H1 (cell line): ENCODE measurements around the gene RABL6. TPM values are rescaled to one million over a fixed set of nuclear protein-coding genes. Genes with fewer than 3 reads are reported as not detected.

Source experiments
- CTCF ChIA-PET: fragments of 300-600 bp; sonication (Branson Sonifier 250); formaldehyde crosslinking; loops from one replicate; lab custom pipeline; 2021; ENCODE audit not compliant: partially characterized antibody; lab: Charles Lee
- POLR2A ChIA-PET: fragments of 300-600 bp; sonication (Branson Sonifier 250); formaldehyde crosslinking; loops from one replicate; lab custom pipeline; 2021; ENCODE audit warnings: inconsistent platforms; ENCODE audit not compliant: partially characterized antibody; lab: Charles Lee
- DNase-seq, 2 experiments: peaks; one replicate each; pipeline versions ENCODE4 v3.0.0 to v3.0.0-alpha.2; 2010 to 2022; ENCODE audit warnings: low spot score in 2 of 2, low read depth in 1 of 2, mixed read lengths in 1 of 2
- FAIRE-seq: peaks from 2 replicates; lab custom pipeline; 2011; peaks lifted over from hg19 to GRCh38; lab: Jason Lieb, UNC
- H2AFZ ChIP-seq: 2 replicates; pipeline ENCODE4 v1.8.1; 2012; ENCODE audit warnings: low read length, inconsistent platforms
- H2AK5ac ChIP-seq: 2 replicates; pipeline ENCODE4 v1.6.1; 2013; ENCODE audit warnings: low read depth, low read length
- H2BK120ac ChIP-seq: replicated peaks from 2 replicates; pipeline ENCODE3; 2013; ENCODE audit warnings: low read depth, low read length, inconsistent platforms
- H2BK12ac ChIP-seq: 2 replicates; pipeline ENCODE4 v1.6.1; 2013; ENCODE audit warnings: low read depth, low read length
- H2BK15ac ChIP-seq: 2 replicates; pipeline ENCODE4 v1.6.1; 2013; ENCODE audit warnings: low read length
- H2BK20ac ChIP-seq: 2 replicates; pipeline ENCODE4 v1.6.1; 2013; ENCODE audit warnings: low read length
- H2BK5ac ChIP-seq: 2 replicates; pipeline ENCODE4 v1.6.1; 2013; ENCODE audit warnings: low read depth, low read length
- H3K14ac ChIP-seq: 2 replicates; pipeline ENCODE4 v1.6.1; 2013; ENCODE audit warnings: inconsistent platforms; ENCODE audit not compliant: insufficient read length
- H3K18ac ChIP-seq: 2 replicates; pipeline ENCODE4 v1.6.1; 2013; ENCODE audit warnings: low read length; ENCODE audit errors: extremely low read depth
- H3K23ac ChIP-seq: 2 replicates; pipeline ENCODE4 v1.6.1; 2013; ENCODE audit warnings: inconsistent platforms; ENCODE audit not compliant: insufficient read length
- H3K23me2 ChIP-seq: 2 replicates; pipeline ENCODE4 v1.6.1; 2013; ENCODE audit warnings: low read depth, low read length
- H3K27ac ChIP-seq: 2 replicates; pipeline ENCODE4 v1.6.1; 2011; ENCODE audit warnings: low read depth, low read length, inconsistent platforms
- H3K27me3 ChIP-seq, 4 experiments: replicated peaks in 1 of 4; 1 replicate in 1 of 4; 2 replicates in 3 of 4; pipeline versions ENCODE4 v1.6.1 to v1.8.1; 2011 to 2013; ENCODE audit warnings: low read length in 3 of 4, mild to moderate bottlenecking in 3 of 4, inconsistent platforms in 2 of 4, mixed read lengths in 2 of 4, moderate library complexity in 1 of 4; ENCODE audit not compliant: control insufficient read depth in 3 of 4, insufficient read depth in 3 of 4; ENCODE audit errors: extremely low read depth in 1 of 4
- H3K36me3 ChIP-seq, 4 experiments: 2 replicates each; pipeline versions ENCODE4 v1.6.1 to v1.8.1; 2011 to 2013; ENCODE audit warnings: mild to moderate bottlenecking in 4 of 4, low read length in 3 of 4, moderate library complexity in 2 of 4, control low read depth in 1 of 4, inconsistent platforms in 1 of 4; ENCODE audit not compliant: insufficient read depth in 4 of 4, control insufficient read depth in 2 of 4
- H3K4ac ChIP-seq: replicated peaks from 2 replicates; pipeline ENCODE3; 2013; ENCODE audit warnings: low read length, low read depth, mixed read lengths, inconsistent platforms; ENCODE audit not compliant: insufficient read length
- H3K4me1 ChIP-seq, 4 experiments: replicated peaks in 1 of 4; 1 replicate in 1 of 4; 2 replicates in 3 of 4; pipeline versions ENCODE4 v1.6.1 to v1.8.1; 2011 to 2013; ENCODE audit warnings: low read length in 3 of 4, inconsistent platforms in 2 of 4, mixed read lengths in 1 of 4; ENCODE audit not compliant: insufficient read depth in 4 of 4, control insufficient read depth in 3 of 4
- H3K4me2 ChIP-seq, 2 experiments: 2 replicates each; pipeline versions ENCODE4 v1.6.1 to v1.8.1; 2011 to 2013; ENCODE audit warnings: low read depth in 2 of 2, low read length in 2 of 2, control low read depth in 1 of 2, inconsistent platforms in 1 of 2, mild to moderate bottlenecking in 1 of 2; ENCODE audit not compliant: insufficient read depth in 1 of 2
- H3K4me3 ChIP-seq, 4 experiments: fragments of 200-600, 300-600 bp in 1 of 4; sonication (generic), shearing (Covaris generic), sonication (Bioruptor Twin) in 1 of 4; 2 replicates each; pipeline versions ENCODE4 v1.5.1 to v1.8.1; 2011 to 2016; ENCODE audit warnings: low read length in 4 of 4, low read depth in 3 of 4, control low read depth in 2 of 4, inconsistent platforms in 2 of 4, mild to moderate bottlenecking in 2 of 4, mixed read lengths in 1 of 4, moderate library complexity in 1 of 4; ENCODE audit not compliant: insufficient read depth in 2 of 4; ENCODE audit errors: extremely low read depth in 1 of 4
- H3K56ac ChIP-seq: replicated peaks from 2 replicates; pipeline ENCODE3; 2013; ENCODE audit warnings: low read depth, mild to moderate bottlenecking, mixed read lengths, low read length, inconsistent platforms; ENCODE audit not compliant: insufficient read length
- H3K79me1 ChIP-seq: 2 replicates; pipeline ENCODE4 v1.6.1; 2013; ENCODE audit warnings: low read depth, low read length, control low read depth
- H3K79me2 ChIP-seq, 2 experiments: 2 replicates each; pipeline versions ENCODE4 v1.6.1 to v1.8.1; 2012 to 2013; ENCODE audit warnings: low read length in 2 of 2, mild to moderate bottlenecking in 2 of 2, inconsistent platforms in 1 of 2; ENCODE audit not compliant: insufficient read depth in 2 of 2, control insufficient read depth in 1 of 2
- H3K9ac ChIP-seq, 4 experiments: replicated peaks in 1 of 4; 1 replicate in 1 of 4; 2 replicates in 3 of 4; pipeline versions ENCODE4 v1.6.1 to v1.8.1; 2011 to 2013; ENCODE audit warnings: low read depth in 3 of 4, low read length in 3 of 4, control low read depth in 2 of 4, mild to moderate bottlenecking in 2 of 4, moderate library complexity in 2 of 4, inconsistent platforms in 1 of 4; ENCODE audit errors: extremely low read depth in 1 of 4
- H3K9me3 ChIP-seq, 2 experiments: 2 replicates each; pipeline versions ENCODE4 v1.6.1 to v1.8.1; 2012 to 2013; ENCODE audit warnings: mild to moderate bottlenecking in 2 of 2, moderate library complexity in 2 of 2, control low read depth in 1 of 2, inconsistent platforms in 1 of 2, low read depth in 1 of 2, low read length in 1 of 2, mixed read lengths in 1 of 2; ENCODE audit not compliant: insufficient read depth in 2 of 2
- H4K20me1 ChIP-seq, 2 experiments: replicated peaks in 1 of 2; 2 replicates each; pipeline versions ENCODE3 to v1.8.1; 2011 to 2013; ENCODE audit warnings: inconsistent platforms in 2 of 2, low read length in 2 of 2, mild to moderate bottlenecking in 1 of 2; ENCODE audit not compliant: insufficient read depth in 2 of 2, control insufficient read depth in 1 of 2
- H4K5ac ChIP-seq: 2 replicates; pipeline ENCODE4 v1.6.1; 2013; ENCODE audit warnings: low read length, low read depth, mixed read lengths, inconsistent platforms; ENCODE audit not compliant: insufficient read length
- H4K8ac ChIP-seq: 2 replicates; pipeline ENCODE4 v1.8.0; 2013; ENCODE audit warnings: mild to moderate bottlenecking, moderate library complexity, low read length, inconsistent platforms; ENCODE audit not compliant: insufficient read depth; ENCODE audit errors: extremely low read depth
- H4K91ac ChIP-seq: replicated peaks from 2 replicates; pipeline ENCODE3; 2013; ENCODE audit warnings: low read length, mixed read lengths, inconsistent platforms; ENCODE audit not compliant: insufficient read length
- KDM4A ChIP-seq: IDR thresholded peaks from one replicate; pipeline ENCODE4 v1.7.1; 2012; ENCODE audit warnings: low read depth, mild to moderate bottlenecking, moderate library complexity, low read length, inconsistent platforms; ENCODE audit not compliant: severe bottlenecking
- NANOG ChIP-seq: IDR thresholded peaks from 2 replicates; pipeline ENCODE4 v1.6.1; 2011; ENCODE audit warnings: low read length, low read depth, mild to moderate bottlenecking, inconsistent platforms; ENCODE audit not compliant: insufficient read depth, poor library complexity, severe bottlenecking
- RBBP5 ChIP-seq: IDR thresholded peaks from 2 replicates; pipeline ENCODE4 v1.7.1; 2012; ENCODE audit warnings: low read depth, mild to moderate bottlenecking, inconsistent platforms, low read length, moderate library complexity, borderline replicate concordance
- SUZ12 ChIP-seq: fragments of 200-600 bp; sonication (generic); IDR thresholded peaks from 2 replicates; pipeline ENCODE4 v1.6.1; 2012; ENCODE audit warnings: mild to moderate bottlenecking, inconsistent platforms, low read length, moderate library complexity, mixed read lengths
- WGBS, 2 experiments: shearing (Covaris generic) in 1 of 2; methylation state at CpG; one replicate each; pipeline versions ENCODE4 v1.1.6 to v1.1.7; 2013 to 2015; ENCODE audit warnings: low lambda C conversion rate in 2 of 2, mixed read lengths in 2 of 2, inconsistent platforms in 1 of 2, low coverage in 1 of 2, missing lambda C conversion rate in 1 of 2; ENCODE audit not compliant: insufficient replicate concordance in 2 of 2, insufficient coverage in 1 of 2, insufficient read length in 1 of 2; ENCODE audit errors: extremely low coverage in 1 of 2, missing lambda C conversion rate in 1 of 2; 5-methylcytosine and 5-hydroxymethylcytosine counted together
- polyA plus RNA-seq, 7 experiments: library from polyadenylated mRNA; depleted of rRNA in 3 of 7; stranded (reverse) in 5 of 7; unstranded in 2 of 7; fragments of >200 nt in 5 of 7; fragments of 200-250 nt in 2 of 7; gene quantifications; 1 replicate in 5 of 7; 2 replicates in 1 of 7; 4 replicates in 1 of 7; pipeline versions ENCODE4 v1.2.1 to v1.2.3, GENCODE V29; 2011 to 2013; ENCODE audit warnings: missing spikeins in 2 of 7, mixed read lengths in 2 of 7
- total RNA-seq: library from RNA; stranded (reverse); fragmentation: NEBNext Ultra II Directional; extraction: Animal tissue kit (Norgen Biotek cat#: 25700); gene quantifications from 2 replicates; pipeline ENCODE4 v1.2.1, GENCODE V29; 2021

Gene RABL6
- total and polyA plus RNA-seq, 2 of the 8 experiments (the other 6 are each of a cell fraction or from before 2014, with no cell fraction given): 70.1 to 130 TPM

DNA sequence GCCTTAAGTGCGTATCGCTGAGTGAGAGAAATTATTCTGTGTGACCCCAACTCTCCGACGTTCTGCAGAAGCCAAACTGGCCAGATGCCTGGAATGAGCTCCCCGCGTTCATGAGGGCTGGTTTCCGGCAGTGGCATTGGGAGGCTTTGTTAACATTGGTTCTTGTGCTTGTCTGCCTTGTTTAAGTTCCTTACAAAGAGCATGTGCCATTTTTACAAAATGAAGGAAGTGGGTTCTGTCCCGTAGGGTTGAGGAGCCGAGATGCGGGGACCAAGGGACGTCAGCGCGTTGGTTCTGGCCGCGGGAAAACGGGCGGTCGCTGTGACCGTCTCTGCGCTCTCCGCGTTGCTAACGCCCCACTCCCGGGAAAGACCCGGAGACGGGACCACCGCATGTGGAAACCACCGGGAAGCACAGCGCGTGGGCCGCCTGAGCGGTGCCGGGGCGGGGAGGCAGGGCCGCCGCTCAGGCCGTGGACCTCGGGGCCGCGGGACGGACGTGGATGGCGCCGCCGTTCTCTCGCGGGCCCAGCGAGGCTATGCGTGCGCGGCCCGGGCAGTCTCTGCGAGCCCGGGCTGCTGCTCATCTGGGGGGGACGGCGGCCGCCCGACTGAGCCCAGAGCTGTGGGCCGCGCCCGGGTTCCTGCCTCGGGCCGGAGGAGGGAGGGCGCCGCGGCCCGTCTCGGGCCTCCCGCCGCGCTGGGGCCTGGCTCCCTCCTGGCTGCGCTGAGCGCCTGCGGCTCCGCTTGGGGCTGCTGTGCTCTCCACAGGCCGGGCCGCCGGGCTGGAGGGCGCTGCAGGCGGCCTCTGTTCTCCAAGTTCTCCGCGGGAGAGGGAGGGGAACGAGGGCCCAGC is 13.4 kb downstream of the RABL6 start:
- H4K20me1 ChIP-seq: peaks cover 21 to 39% of the 10 kb centered on the region in 2 experiments
- ChIA-PET POLR2A (interaction anchor here (1.0 to 10.8 kb wide), 9 partner anchors 9 to 93 kb away, joined by 4 to 96 read pairs (median 6); partner anchors contain the start of genes AJM1 and RABL6), CTCF (interaction anchor here (0.6 to 17.4 kb wide), 14 partner anchors 9 to 590 kb away, joined by 3 to 131 read pairs (median 4); partner anchors contain the start of gene AJM1)
- H4K91ac ChIP-seq: peak overlapping the region; percentile 17
- H3K18ac ChIP-seq: peak overlapping the region; percentile 9; the same call in 1 of the 2 replicates
- peak overlapping the region; percentile 65; the same call in 1 of the 2 replicates for H4K8ac ChIP-seq
- FAIRE-seq (no peak), DNase-seq (no peak)
- no peak overlapping the region for H2BK12ac ChIP-seq
- no peak overlapping the region for H2AFZ ChIP-seq
- H3K9ac ChIP-seq: peak overlapping the region in 3 of 4 experiments; percentile 24 to 35 (median 25); a peak in 4 of 7 replicates
- H3K9me3 ChIP-seq: no peaks in the 10 kb centered on the region
- no peak overlapping the region for H4K5ac ChIP-seq
- no peak overlapping the region for H2BK120ac ChIP-seq
- no peak overlapping the region for H3K27ac ChIP-seq
- peak overlapping the region; percentile 23 to 62 (median 40) for H3K4me3 ChIP-seq
- H3K23ac ChIP-seq: no peak overlapping the region
- H2BK20ac ChIP-seq: no peak overlapping the region
- H3K36me3 ChIP-seq: peaks cover 3 to 19% (median 13%) of the 10 kb centered on the region in 4 experiments; a peak in 7 of 8 replicates
- H3K4ac ChIP-seq: no peak overlapping the region
- no peak overlapping the region for H2BK15ac ChIP-seq
- 0 out of 7 replicates have a peak, but pooled peaks cover 0 to 2% (median 0%) of the 10 kb centered on the region in 4 experiments for H3K27me3 ChIP-seq
- H3K4me1 ChIP-seq: peaks cover 0 to 11% (median 5%) of the 10 kb centered on the region in 4 experiments; a peak in 4 of 7 replicates
- peaks cover 0 to 11% of the 10 kb centered on the region in 2 experiments; a peak in 2 of 4 replicates for H3K79me2 ChIP-seq
- H3K23me2 ChIP-seq: peaks cover 7% of the 10 kb centered on the region
- H2AK5ac ChIP-seq: no peak overlapping the region
- H3K14ac ChIP-seq: no peak overlapping the region
- no peak overlapping the region for H3K56ac ChIP-seq
- H3K4me2 ChIP-seq: peak overlapping the region; percentile 87 to 89
- peaks cover 12% of the 10 kb centered on the region for H3K79me1 ChIP-seq
- WGBS, 2 experiments: 11% methylated on average over 62 of the region's 83 CpGs; no CpG with 5 or more reads in 1 of the 2 experiments
- no peak overlapping the region for H2BK5ac ChIP-seq
- no peak for TF ChIP-seq NANOG
- peak; percentile 45; the same call in 1 of the 2 replicates for TF ChIP-seq SUZ12
- TF ChIP-seq KDM4A: peak; percentile 73
- TF ChIP-seq RBBP5: peak; percentile 78
